Renal cortical epithelial cell (primary cell): ENCODE data around the gene PRRG3. TPM values are rescaled to one million over a fixed set of nuclear protein-coding genes. Genes with fewer than 3 reads are reported as not detected.

Experiments used
- DNase-seq: peaks from one replicate; pipeline ENCODE4 v3.0.0-alpha.2; 2011; ENCODE audit warnings: low read depth
- total RNA-seq: library from RNA; depleted of rRNA; stranded (reverse); fragments of >200 nt; gene quantifications from 2 replicates; pipeline ENCODE4 v1.2.3, GENCODE V29; 2014

Gene PRRG3
- total RNA-seq, 1 donor from 2014 or later, result not detected

GRCh38 chrX:151742311-151742710, 47.1 kb downstream of the PRRG3 start:
- DNase-seq, result no peak

- no peak for DNase-seq
Measured at GRCh38 chrX:151743651-151744470, 48.6 kb downstream of the PRRG3 start.

DNA sequence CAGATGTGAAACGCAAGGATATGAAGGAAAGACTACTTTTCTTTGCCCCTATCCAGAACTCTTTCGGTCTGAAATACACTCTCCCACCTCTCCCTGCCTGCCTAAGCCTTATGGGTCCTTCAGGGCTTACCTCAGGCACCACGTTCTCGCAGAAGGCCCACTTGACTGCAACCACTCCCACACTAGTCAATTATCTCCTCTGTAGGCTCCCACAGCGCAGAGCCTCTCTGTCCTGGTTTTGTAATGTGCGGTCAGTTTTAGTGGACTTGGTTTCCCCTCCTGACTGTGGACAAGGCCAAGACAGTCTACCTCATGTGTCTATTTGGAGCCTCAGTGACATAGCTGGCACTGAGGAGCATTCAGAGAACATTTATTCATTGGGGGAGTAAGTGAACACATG, 50.4 kb downstream of the PRRG3 start:
- no peak for DNase-seq

DNA sequence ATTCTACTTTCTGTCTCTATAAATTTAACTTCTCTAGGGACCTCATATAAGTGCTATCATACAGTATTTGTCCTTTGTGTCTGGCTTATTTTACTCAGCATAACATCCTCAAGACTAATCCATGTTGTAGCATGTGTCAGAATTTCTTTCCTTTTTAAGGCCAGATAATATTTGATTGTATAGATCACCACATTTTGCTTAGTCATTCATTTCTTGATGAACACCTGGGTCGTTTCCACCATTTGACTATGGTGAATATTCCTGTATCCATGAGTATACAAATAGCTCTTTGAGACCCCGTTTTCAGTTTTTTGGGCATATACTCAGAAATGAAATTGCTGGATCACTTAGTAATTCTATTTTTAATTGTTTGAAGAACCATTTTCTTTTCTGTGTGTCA, 51.2 kb downstream of the PRRG3 start:
- DNase-seq, result no peak

- no peak for DNase-seq
Measured at GRCh38 chrX:151750511-151750910, 55.3 kb downstream of the PRRG3 start.

- no peak for DNase-seq
Measured at GRCh38 chrX:151752847-151753246, 57.6 kb downstream of the PRRG3 start.

DNA sequence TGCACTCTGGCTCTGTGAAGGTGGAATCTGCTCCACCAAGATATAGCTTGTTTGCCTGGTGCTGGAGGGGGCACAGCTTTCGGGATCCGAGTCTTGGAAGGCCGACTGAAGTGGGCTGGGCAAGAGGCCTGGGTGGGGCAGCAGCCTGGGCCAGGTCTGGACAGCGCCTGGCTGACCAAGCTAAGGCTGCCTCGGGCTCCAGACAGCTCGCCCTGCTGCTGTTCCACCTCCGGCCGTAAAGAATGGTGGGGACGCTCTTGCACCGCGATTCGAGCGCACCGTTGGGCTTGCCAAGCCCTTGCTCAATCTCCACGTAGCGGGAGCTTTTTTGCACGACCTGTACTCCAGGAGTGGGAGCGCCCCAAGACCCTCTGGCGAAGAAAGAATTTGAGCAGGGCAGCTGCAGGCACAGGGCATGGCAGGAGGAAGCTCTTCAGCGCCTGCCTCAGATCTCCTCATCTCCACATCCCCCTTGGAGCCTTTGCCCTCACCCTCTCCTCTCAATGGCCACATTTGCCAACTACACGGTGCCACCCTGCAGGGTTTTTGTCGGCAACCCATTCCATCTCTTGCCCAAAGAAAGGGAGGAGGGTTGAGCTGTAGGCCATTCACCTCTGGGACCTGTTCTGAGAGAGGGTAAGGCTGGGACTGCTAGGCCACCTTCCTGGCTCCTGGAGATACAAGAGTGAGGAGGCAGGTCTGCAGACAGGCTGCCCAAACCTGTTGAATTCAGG, 58.2 kb downstream of the PRRG3 start:
- DNase-seq, result peak; percentile 8

DNA sequence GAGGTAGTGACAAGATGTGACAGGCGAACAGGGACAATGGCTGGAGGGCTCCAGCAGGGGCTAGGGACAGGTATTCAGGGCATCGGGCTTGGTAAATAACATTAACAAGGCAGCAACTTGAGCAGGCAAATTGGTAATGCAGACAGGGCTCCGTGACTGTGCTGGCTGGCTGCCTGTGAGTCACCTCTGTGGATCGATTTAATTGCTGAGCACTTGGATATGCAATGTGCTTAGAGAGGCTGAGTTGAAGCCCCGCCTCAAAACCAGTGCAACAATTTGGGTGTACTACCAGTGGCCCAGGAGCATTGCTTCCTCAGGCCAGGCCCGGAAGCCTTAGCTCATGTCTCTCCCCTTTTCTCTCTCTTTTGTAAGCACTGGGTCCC, 58.8 kb downstream of the PRRG3 start:
- peak; percentile 26 for DNase-seq

- DNase-seq, result no peak
Measured at GRCh38 chrX:151754641-151755215, 59.5 kb downstream of the PRRG3 start.

Other genes starting within 250 kb of the PRRG3 start
- gene PASD1, start 131.8 kb upstream of the PRRG3 start, total RNA-seq, result not detected in 2 replicates
- not detected in 2 replicates for gene FATE1, start 20.6 kb downstream of the PRRG3 start, total RNA-seq
- gene CNGA2, start 39.3 kb downstream of the PRRG3 start, total RNA-seq, result not detected in 2 replicates
- not detected in 2 replicates for gene MAGEA4, start 217.4 kb downstream of the PRRG3 start, total RNA-seq